ENCODE results near the gene SQSTM1. TPM values are rescaled to one million over a fixed set of nuclear protein-coding genes. Genes with fewer than 3 reads are reported as not detected.
A peak's percentile ranks its signal among the peaks of the same experiment; 100 is the strongest.

The SQSTM1 gene
- total RNA-seq, 2 experiments from 2014 or later: 70.6 to 87.6 TPM

GRCh38 chr5:179837076-179838011, 16.6 kb downstream of the SQSTM1 start:
- intact Hi-C loops (cut with DNase I, micrococcal nuclease): loop anchor here in 1 of 2 experiments (5.0 kb wide), 1 partner anchor 35 kb away; no protein-coding TSS in a partner anchor
- CTCF ChIA-PET: interaction anchor here (0.7 to 1.4 kb wide), 8 partner anchors 10 to 140 kb away, joined by 3 to 5 read pairs (median 4); partner anchors contain the start of gene SQSTM1
- ATAC-seq (no peak), DNase-seq (no peak)
- Mint-ChIP-seq H3K4me1 (peaks cover 17% of the 10 kb centered on the region), H3K4me3 (no peak overlapping the region), H3K9me3 (ENCODE audit: low read depth) (no peaks in the 10 kb centered on the region), H3K27me3 (no peaks in the 10 kb centered on the region), H3K36me3 (ENCODE audit: low read depth) (peaks cover 44% of the 10 kb centered on the region), H3K27ac (peak overlapping the region; percentile 89)
- POLR2A ChIA-PET: interaction anchor here (1.0 kb wide), 1 partner anchor 10 kb away, joined by 4 read pairs; no protein-coding TSS in a partner anchor

- Mint-ChIP-seq H3K4me3 (no peak overlapping the region), H3K36me3 (ENCODE audit: low read depth) (peaks cover 32% of the 10 kb centered on the region), H3K27me3 (no peaks in the 10 kb centered on the region), H3K4me1 (peaks cover 17% of the 10 kb centered on the region), H3K27ac (no peak overlapping the region), H3K9me3 (ENCODE audit: low read depth) (no peaks in the 10 kb centered on the region)
- no peak for ATAC-seq
- CTCF ChIA-PET: no interaction called here
- intact Hi-C loops (cut with DNase I, micrococcal nuclease): loop anchor here in 1 of 2 experiments (5.0 kb wide), 1 partner anchor 37 kb away; no protein-coding TSS in a partner anchor
- POLR2A ChIA-PET: no interaction called here
- no peak for DNase-seq
Measured at GRCh38 chr5:179839328-179840256, 18.9 kb downstream of the SQSTM1 start.

- Mint-ChIP-seq H3K36me3 (ENCODE audit: low read depth) (peaks cover 36% of the 10 kb centered on the region), H3K9me3 (ENCODE audit: low read depth) (peaks cover 3% of the 10 kb centered on the region), H3K27ac (no peak overlapping the region), H3K4me3 (no peak overlapping the region), H3K4me1 (peaks cover 17% of the 10 kb centered on the region), H3K27me3 (no peaks in the 10 kb centered on the region)
- DNase-seq (no peak), ATAC-seq (no peak)
- intact Hi-C loops (cut with DNase I, micrococcal nuclease): no loop called here
- ChIA-PET CTCF (no interaction called here), POLR2A (no interaction called here)
Measured at GRCh38 chr5:179840321-179840720, 19.6 kb downstream of the SQSTM1 start.

GRCh38 chr5:179840766-179841165, 20.1 kb downstream of the SQSTM1 start:
- no peak overlapping the region for H3K27ac Mint-ChIP-seq
- ATAC-seq: no peak
- no peaks in the 10 kb centered on the region for H3K27me3 Mint-ChIP-seq
- intact Hi-C loops (cut with DNase I, micrococcal nuclease): no loop called here
- no peak overlapping the region for H3K4me3 Mint-ChIP-seq
- DNase-seq: no peak
- peaks cover 33% of the 10 kb centered on the region for H3K36me3 Mint-ChIP-seq (ENCODE audit: low read depth)
- H3K9me3 Mint-ChIP-seq (ENCODE audit: low read depth): peaks cover 5% of the 10 kb centered on the region
- ChIA-PET CTCF (interaction anchor here (0.7 kb wide), 1 partner anchor 10 kb away, joined by 3 read pairs; no protein-coding TSS in a partner anchor), POLR2A (no interaction called here)
- peaks cover 16% of the 10 kb centered on the region for H3K4me1 Mint-ChIP-seq

GRCh38 chr5:179841621-179842020, 20.9 kb downstream of the SQSTM1 start:
- intact Hi-C loops (cut with DNase I, micrococcal nuclease): no loop called here
- POLR2A ChIA-PET: no interaction called here
- Mint-ChIP-seq H3K4me1 (peaks cover 7% of the 10 kb centered on the region), H3K9me3 (ENCODE audit: low read depth) (peaks cover 8% of the 10 kb centered on the region), H3K27ac (peak overlapping the region; percentile 10), H3K4me3 (no peak overlapping the region), H3K27me3 (no peaks in the 10 kb centered on the region), H3K36me3 (ENCODE audit: low read depth) (peaks cover 31% of the 10 kb centered on the region)
- ATAC-seq (no peak), DNase-seq (no peak)
- CTCF ChIA-PET: no interaction called here

GRCh38 chr5:179852993-179853547, 32.4 kb downstream of the SQSTM1 start:
- intact Hi-C loops (cut with DNase I, micrococcal nuclease): no loop called here

GRCh38 chr5:179854356-179854755, 33.7 kb downstream of the SQSTM1 start:
- ATAC-seq: no peak
- POLR2A ChIA-PET: no interaction called here
- Mint-ChIP-seq H3K36me3 (ENCODE audit: low read depth) (peaks cover 12% of the 10 kb centered on the region), H3K4me1 (peaks cover 6% of the 10 kb centered on the region), H3K4me3 (no peak overlapping the region), H3K27ac (no peak overlapping the region), H3K27me3 (no peaks in the 10 kb centered on the region), H3K9me3 (ENCODE audit: low read depth) (no peaks in the 10 kb centered on the region)
- intact Hi-C loops (cut with DNase I, micrococcal nuclease): no loop called here
- CTCF ChIA-PET: no interaction called here
- DNase-seq: no peak

More at GRCh38 chr5:179852993-179853547, 32.4 kb downstream of the SQSTM1 start:
- ChIA-PET POLR2A (no interaction called here), CTCF (interaction anchor here (0.6 kb wide), 2 partner anchors 55 to 159 kb away, joined by 3 read pairs; no protein-coding TSS in a partner anchor)
- Mint-ChIP-seq H3K27me3 (no peaks in the 10 kb centered on the region), H3K4me1 (peaks cover 6% of the 10 kb centered on the region), H3K9me3 (ENCODE audit: low read depth) (no peaks in the 10 kb centered on the region), H3K36me3 (ENCODE audit: low read depth) (peaks cover 12% of the 10 kb centered on the region), H3K27ac (no peak overlapping the region), H3K4me3 (no peak overlapping the region)
- ATAC-seq (no peak), DNase-seq (no peak)

- H3K36me3 Mint-ChIP-seq (ENCODE audit: low read depth): peaks cover 14% of the 10 kb centered on the region
- H3K4me3 Mint-ChIP-seq: peak overlapping the region; percentile 84
- no peaks in the 10 kb centered on the region for H3K9me3 Mint-ChIP-seq (ENCODE audit: low read depth)
- no peaks in the 10 kb centered on the region for H3K27me3 Mint-ChIP-seq
- peak overlapping the region; percentile 85 for H3K27ac Mint-ChIP-seq
- intact Hi-C loops (cut with DNase I, micrococcal nuclease): loop anchor here (1.0 to 2.0 kb wide), 13 partner anchors 22 to 636 kb away; partner anchors contain the start of genes TBC1D9B (in 2 of the 2), CANX (in 1 of the 2), CNOT6 (in 1 of the 2) and HNRNPH1 (in 1 of the 2)
- DNase-seq (peak; percentile 66), ATAC-seq (peak; percentile 62)
- POLR2A ChIA-PET: interaction anchor here (0.8 kb wide), 1 partner anchor 245 kb away, joined by 3 read pairs; no protein-coding TSS in a partner anchor
- H3K4me1 Mint-ChIP-seq: peaks cover 6% of the 10 kb centered on the region
- CTCF ChIA-PET: interaction anchor here (0.5 to 1.6 kb wide), 4 partner anchors 13 to 234 kb away, joined by 3 to 12 read pairs (median 3); no protein-coding TSS in a partner anchor
Measured at GRCh38 chr5:179858241-179858585, 37.5 kb downstream of the SQSTM1 start.

GRCh38 chr5:179858586-179859427, 38.1 kb downstream of the SQSTM1 start, which contains the start of gene MRNIP:
Gene MRNIP (minus strand): TSS chr5:179858817. CDS start chr5:179858796, 21 bp downstream.
- POLR2A ChIA-PET: interaction anchor here (0.8 kb wide), 1 partner anchor 246 kb away, joined by 3 read pairs; no protein-coding TSS in a partner anchor
- Mint-ChIP-seq H3K4me3 (peak within 1 kb of the TSS; percentile 84), H3K4me1 (peaks cover 6% of the 10 kb centered on the region), H3K27ac (peak within 1 kb of the TSS; percentile 85), H3K9me3 (ENCODE audit: low read depth) (no peaks in the 10 kb centered on the region), H3K36me3 (ENCODE audit: low read depth) (peaks cover 16% of the 10 kb centered on the region), H3K27me3 (no peaks in the 10 kb centered on the region)
- ATAC-seq: peak; percentile 98
- CTCF ChIA-PET: interaction anchor here (0.5 to 1.6 kb wide), 3 partner anchors 13 to 233 kb away, joined by 3 to 12 read pairs (median 3); no protein-coding TSS in a partner anchor
- DNase-seq: peak; percentile 95
- intact Hi-C loops (cut with DNase I, micrococcal nuclease): loop anchor here (1.0 to 2.0 kb wide), 13 partner anchors 23 to 635 kb away; partner anchors contain the start of genes TBC1D9B (in 2 of the 2), CANX (in 1 of the 2), CNOT6 (in 1 of the 2) and HNRNPH1 (in 1 of the 2)

GRCh38 chr5:179860301-179860700, 39.6 kb downstream of the SQSTM1 start:
- Mint-ChIP-seq H3K27ac (no peak overlapping the region), H3K9me3 (ENCODE audit: low read depth) (no peaks in the 10 kb centered on the region), H3K4me1 (peaks cover 6% of the 10 kb centered on the region), H3K27me3 (no peaks in the 10 kb centered on the region), H3K4me3 (peak overlapping the region; percentile 14), H3K36me3 (ENCODE audit: low read depth) (peaks cover 26% of the 10 kb centered on the region)
- intact Hi-C loops (cut with DNase I, micrococcal nuclease): no loop called here
- ChIA-PET CTCF (interaction anchor here (0.5 to 1.9 kb wide), 2 partner anchors 57 to 706 kb away, joined by 3 to 5 read pairs; no protein-coding TSS in a partner anchor), POLR2A (no interaction called here)
- no peak for ATAC-seq
- no peak for DNase-seq
